ENCODE data around the gene CCDC85A.

The CCDC85A gene

DNA sequence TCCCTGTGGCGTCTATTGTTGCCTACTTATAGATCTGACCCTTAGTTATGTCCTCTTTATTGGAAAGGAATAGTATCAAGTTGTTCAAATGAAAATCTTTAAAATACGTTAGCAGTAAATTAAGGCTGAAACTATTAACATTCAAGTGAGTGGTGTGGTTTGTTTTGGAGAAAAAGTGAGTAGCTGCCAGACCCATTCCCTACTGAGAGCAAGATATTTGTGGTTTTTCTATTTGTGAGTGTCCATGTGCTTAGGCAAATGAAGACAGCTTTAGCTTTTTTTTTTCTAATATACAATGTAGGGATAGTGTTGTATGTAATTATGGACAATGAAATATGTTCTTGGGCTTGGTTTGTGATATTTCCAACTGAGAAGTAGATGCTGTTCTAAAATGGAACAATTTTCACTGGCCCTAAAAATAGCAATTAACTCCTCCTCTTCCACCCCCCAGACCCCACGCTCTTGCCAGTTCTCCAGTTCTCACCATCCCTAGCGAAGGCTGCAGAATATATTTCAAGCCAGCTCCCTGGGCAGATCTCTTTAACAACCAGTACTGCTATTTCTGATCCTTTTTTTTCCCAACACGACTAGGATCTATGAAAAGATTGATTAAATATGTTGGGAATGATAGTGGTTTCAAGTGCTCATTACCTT lies 83.1 kb downstream of the CCDC85A start:
- Histone ChIP-seq H3K27ac (ENCODE audit: low read length) (no peak overlapping the region), H3K9me3 (ENCODE audit: control insufficient read depth in 2 of 2, low read length in 2 of 2) (no peaks in the 10 kb centered on the region), H3K4me1 (ENCODE audit: control insufficient read depth, insufficient read depth, low read length) (no peaks in the 10 kb centered on the region), H3K4me3 (ENCODE audit: low read length in 2 of 2) (no peak overlapping the region), H3K9ac (ENCODE audit: low read length in 2 of 2) (no peak overlapping the region), H3K36me3 (ENCODE audit: control insufficient read depth in 2 of 2, insufficient read depth in 2 of 2, low read length in 2 of 2) (no peaks in the 10 kb centered on the region), H3K27me3 (ENCODE audit: control insufficient read depth in 1 of 2, insufficient read depth in 2 of 2, low read length in 2 of 2) (no peaks in the 10 kb centered on the region)

GRCh38 chr2:56267415-56267788 lies 83.6 kb downstream of the CCDC85A start:
- no peaks in the 10 kb centered on the region for H3K27me3 ChIP-seq (ENCODE audit: control insufficient read depth in 1 of 2, insufficient read depth in 2 of 2, low read length in 2 of 2)
- H3K9ac ChIP-seq (ENCODE audit: low read length in 2 of 2) = no peak overlapping the region
- H3K9me3 ChIP-seq (ENCODE audit: control insufficient read depth in 2 of 2, low read length in 2 of 2) = no peaks in the 10 kb centered on the region
- H3K36me3 ChIP-seq (ENCODE audit: control insufficient read depth in 2 of 2, insufficient read depth in 2 of 2, low read length in 2 of 2) = no peaks in the 10 kb centered on the region
- H3K4me3 ChIP-seq (ENCODE audit: low read length in 2 of 2) = no peak overlapping the region
- no peak overlapping the region for H3K27ac ChIP-seq (ENCODE audit: low read length)
- H3K4me1 ChIP-seq (ENCODE audit: control insufficient read depth, insufficient read depth, low read length) = no peaks in the 10 kb centered on the region

- H3K36me3 ChIP-seq (ENCODE audit: control insufficient read depth in 2 of 2, insufficient read depth in 2 of 2, low read length in 2 of 2) = no peaks in the 10 kb centered on the region
Observed at GRCh38 chr2:56268856-56269255, 85.1 kb downstream of the CCDC85A start.

GRCh38 chr2:56271275-56271674 lies 87.5 kb downstream of the CCDC85A start:
- Histone ChIP-seq H3K4me1 (ENCODE audit: control insufficient read depth, insufficient read depth, low read length) (no peaks in the 10 kb centered on the region), H3K9ac (ENCODE audit: low read length in 2 of 2) (no peak overlapping the region), H3K36me3 (ENCODE audit: control insufficient read depth in 2 of 2, insufficient read depth in 2 of 2, low read length in 2 of 2) (no peaks in the 10 kb centered on the region), H3K9me3 (ENCODE audit: control insufficient read depth in 2 of 2, low read length in 2 of 2) (no peaks in the 10 kb centered on the region), H3K27ac (ENCODE audit: low read length) (no peak overlapping the region), H3K27me3 (ENCODE audit: control insufficient read depth in 1 of 2, insufficient read depth in 2 of 2, low read length in 2 of 2) (no peaks in the 10 kb centered on the region), H3K4me3 (ENCODE audit: low read length in 2 of 2) (no peak overlapping the region)

More at GRCh38 chr2:56268856-56269255, 85.1 kb downstream of the CCDC85A start:
- no peak overlapping the region for H3K27ac ChIP-seq (ENCODE audit: low read length)
- H3K9ac ChIP-seq (ENCODE audit: low read length in 2 of 2) = no peak overlapping the region
- no peaks in the 10 kb centered on the region for H3K9me3 ChIP-seq (ENCODE audit: control insufficient read depth in 2 of 2, low read length in 2 of 2)
- no peaks in the 10 kb centered on the region for H3K27me3 ChIP-seq (ENCODE audit: control insufficient read depth in 1 of 2, insufficient read depth in 2 of 2, low read length in 2 of 2)
- H3K4me3 ChIP-seq (ENCODE audit: low read length in 2 of 2) = no peak overlapping the region
- H3K4me1 ChIP-seq (ENCODE audit: control insufficient read depth, insufficient read depth, low read length) = no peaks in the 10 kb centered on the region

DNA sequence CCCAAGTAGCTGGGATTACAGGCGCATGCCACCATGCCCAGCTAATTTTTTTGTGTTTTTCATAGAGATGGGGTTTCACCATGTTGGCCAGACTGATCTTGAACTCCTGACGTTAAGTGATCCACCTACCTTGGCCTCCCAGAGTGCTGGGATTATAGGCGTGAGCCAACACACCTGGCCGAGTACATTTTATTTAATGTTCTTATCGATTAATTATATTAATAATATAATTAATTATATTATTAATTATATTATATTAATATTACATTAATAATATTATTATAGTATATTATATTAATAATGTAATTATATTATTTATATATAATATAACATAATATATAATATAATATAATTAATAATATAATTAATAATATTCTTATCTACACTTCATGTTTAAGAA lies 101.4 kb downstream of the CCDC85A start:
- Histone ChIP-seq H3K36me3 (ENCODE audit: control insufficient read depth in 2 of 2, insufficient read depth in 2 of 2, low read length in 2 of 2) (no peaks in the 10 kb centered on the region), H3K27ac (ENCODE audit: low read length) (no peak overlapping the region), H3K27me3 (ENCODE audit: control insufficient read depth in 1 of 2, insufficient read depth in 2 of 2, low read length in 2 of 2) (no peaks in the 10 kb centered on the region)

DNA sequence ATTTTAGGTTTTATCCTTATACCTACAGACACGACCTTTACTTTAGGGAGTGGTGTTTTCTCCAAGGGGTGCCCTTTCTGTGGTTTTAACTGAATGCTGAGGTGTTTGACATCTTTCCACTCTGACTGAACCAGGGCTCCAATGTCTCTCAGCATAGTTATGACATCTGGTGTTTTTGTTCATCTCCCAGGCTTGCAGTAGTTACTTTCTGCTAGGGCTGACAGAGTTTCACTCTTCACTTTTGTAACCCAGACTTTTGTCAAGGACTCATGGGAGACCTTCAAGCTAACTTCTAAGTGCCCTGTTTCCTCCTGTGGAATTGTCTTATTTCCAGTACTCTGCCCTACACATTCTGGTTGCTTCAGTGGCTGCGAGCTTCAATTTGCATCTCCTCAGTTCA lies 103.1 kb downstream of the CCDC85A start:
- no peaks in the 10 kb centered on the region for H3K36me3 ChIP-seq (ENCODE audit: control insufficient read depth in 2 of 2, insufficient read depth in 2 of 2, low read length in 2 of 2)
- no peak overlapping the region for H3K27ac ChIP-seq (ENCODE audit: low read length)
- H3K9ac ChIP-seq (ENCODE audit: low read length in 2 of 2) = no peak overlapping the region

More for the DNA sequence above, 101.4 kb downstream of the CCDC85A start:
- no peaks in the 10 kb centered on the region for H3K9me3 ChIP-seq (ENCODE audit: control insufficient read depth in 2 of 2, low read length in 2 of 2)
- H3K9ac ChIP-seq (ENCODE audit: low read length in 2 of 2) = no peak overlapping the region
- H3K4me1 ChIP-seq (ENCODE audit: control insufficient read depth, insufficient read depth, low read length) = no peaks in the 10 kb centered on the region
- no peak overlapping the region for H3K4me3 ChIP-seq (ENCODE audit: low read length in 2 of 2)

DNA sequence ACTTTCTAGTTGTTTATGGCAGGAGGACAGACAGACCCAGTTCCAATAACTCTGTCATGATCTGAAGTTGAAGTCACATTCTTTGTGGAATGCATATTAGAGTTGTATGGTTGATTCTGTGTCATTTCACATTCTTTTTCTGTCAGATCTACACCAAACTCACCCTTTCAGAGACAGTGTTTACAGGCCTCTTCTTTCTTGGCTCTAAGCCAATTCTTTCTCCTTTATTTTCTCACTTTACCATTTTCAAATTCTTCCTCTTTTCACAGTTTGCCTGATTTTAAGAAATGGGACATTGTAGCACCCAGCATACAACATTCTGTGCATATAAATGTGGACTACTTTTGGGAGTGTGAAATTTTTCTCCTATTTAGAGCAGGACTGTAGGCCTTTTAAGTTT lies 103.7 kb downstream of the CCDC85A start:
- Histone ChIP-seq H3K9me3 (ENCODE audit: control insufficient read depth in 2 of 2, low read length in 2 of 2) (no peaks in the 10 kb centered on the region), H3K36me3 (ENCODE audit: control insufficient read depth in 2 of 2, insufficient read depth in 2 of 2, low read length in 2 of 2) (no peaks in the 10 kb centered on the region), H3K9ac (ENCODE audit: low read length in 2 of 2) (no peak overlapping the region), H3K27me3 (ENCODE audit: control insufficient read depth in 1 of 2, insufficient read depth in 2 of 2, low read length in 2 of 2) (no peaks in the 10 kb centered on the region), H3K27ac (ENCODE audit: low read length) (no peak overlapping the region), H3K4me1 (ENCODE audit: control insufficient read depth, insufficient read depth, low read length) (no peaks in the 10 kb centered on the region), H3K4me3 (ENCODE audit: low read length in 2 of 2) (no peak overlapping the region)

More for the DNA sequence above, 103.1 kb downstream of the CCDC85A start:
- Histone ChIP-seq H3K4me3 (ENCODE audit: low read length in 2 of 2) (no peak overlapping the region), H3K9me3 (ENCODE audit: control insufficient read depth in 2 of 2, low read length in 2 of 2) (no peaks in the 10 kb centered on the region), H3K27me3 (ENCODE audit: control insufficient read depth in 1 of 2, insufficient read depth in 2 of 2, low read length in 2 of 2) (no peaks in the 10 kb centered on the region), H3K4me1 (ENCODE audit: control insufficient read depth, insufficient read depth, low read length) (no peaks in the 10 kb centered on the region)

GRCh38 chr2:56287974-56288373 lies 104.2 kb downstream of the CCDC85A start:
- Histone ChIP-seq H3K9ac (ENCODE audit: low read length in 2 of 2) (no peak overlapping the region), H3K36me3 (ENCODE audit: control insufficient read depth in 2 of 2, insufficient read depth in 2 of 2, low read length in 2 of 2) (no peaks in the 10 kb centered on the region), H3K27ac (ENCODE audit: low read length) (no peak overlapping the region), H3K4me1 (ENCODE audit: control insufficient read depth, insufficient read depth, low read length) (no peaks in the 10 kb centered on the region), H3K27me3 (ENCODE audit: control insufficient read depth in 1 of 2, insufficient read depth in 2 of 2, low read length in 2 of 2) (no peaks in the 10 kb centered on the region), H3K4me3 (ENCODE audit: low read length in 2 of 2) (no peak overlapping the region), H3K9me3 (ENCODE audit: control insufficient read depth in 2 of 2, low read length in 2 of 2) (no peaks in the 10 kb centered on the region)

DNA sequence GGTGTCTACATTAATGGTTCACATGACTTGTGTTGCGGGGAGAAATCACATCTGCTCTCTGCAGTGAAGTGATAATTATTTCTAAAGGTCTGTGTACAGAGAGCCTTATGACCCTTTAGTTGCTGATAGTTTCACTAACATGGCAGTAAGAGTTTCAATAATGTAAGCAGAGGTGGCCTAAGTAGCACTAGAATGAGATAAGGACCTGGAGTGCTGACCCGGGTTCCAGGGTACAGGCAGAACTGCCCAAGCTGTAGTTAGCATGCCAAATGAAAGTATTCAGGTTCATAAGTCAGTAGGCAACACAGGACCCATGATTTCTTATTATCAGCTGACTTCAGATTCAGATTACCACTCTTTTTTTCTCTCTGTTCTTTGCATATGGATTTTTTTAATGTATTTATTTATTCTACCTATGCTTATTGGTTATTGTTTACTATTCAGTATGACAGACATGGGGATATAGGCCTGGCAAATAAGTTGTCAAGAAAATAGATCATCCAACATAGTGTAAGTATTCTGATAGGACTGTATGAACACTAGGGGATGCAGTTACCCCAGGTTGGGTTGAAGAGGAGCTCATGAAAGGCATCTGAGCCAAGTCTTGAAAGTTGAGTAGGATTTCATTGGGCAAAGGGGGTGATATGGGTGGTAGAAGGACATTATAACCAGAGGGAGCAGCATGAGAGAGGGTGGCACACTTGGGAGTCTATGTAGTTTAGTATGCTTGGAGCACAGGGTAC lies 105.2 kb downstream of the CCDC85A start:
- Histone ChIP-seq H3K27me3 (ENCODE audit: control insufficient read depth in 1 of 2, insufficient read depth in 2 of 2, low read length in 2 of 2) (no peaks in the 10 kb centered on the region), H3K36me3 (ENCODE audit: control insufficient read depth in 2 of 2, insufficient read depth in 2 of 2, low read length in 2 of 2) (no peaks in the 10 kb centered on the region), H3K27ac (ENCODE audit: low read length) (no peak overlapping the region), H3K4me3 (ENCODE audit: low read length in 2 of 2) (no peak overlapping the region), H3K9ac (ENCODE audit: low read length in 2 of 2) (no peak overlapping the region), H3K4me1 (ENCODE audit: control insufficient read depth, insufficient read depth, low read length) (no peaks in the 10 kb centered on the region), H3K9me3 (ENCODE audit: control insufficient read depth in 2 of 2, low read length in 2 of 2) (no peaks in the 10 kb centered on the region)

- Histone ChIP-seq H3K27ac (ENCODE audit: low read length) (no peak overlapping the region), H3K4me1 (ENCODE audit: control insufficient read depth, insufficient read depth, low read length) (no peaks in the 10 kb centered on the region), H3K9ac (ENCODE audit: low read length in 2 of 2) (no peak overlapping the region), H3K36me3 (ENCODE audit: control insufficient read depth in 2 of 2, insufficient read depth in 2 of 2, low read length in 2 of 2) (no peaks in the 10 kb centered on the region), H3K4me3 (ENCODE audit: low read length in 2 of 2) (no peak overlapping the region), H3K9me3 (ENCODE audit: control insufficient read depth in 2 of 2, low read length in 2 of 2) (no peaks in the 10 kb centered on the region), H3K27me3 (ENCODE audit: control insufficient read depth in 1 of 2, insufficient read depth in 2 of 2, low read length in 2 of 2) (no peaks in the 10 kb centered on the region)
Observed at GRCh38 chr2:56291711-56292110, 107.9 kb downstream of the CCDC85A start.

- Histone ChIP-seq H3K9ac (ENCODE audit: low read length in 2 of 2) (no peak overlapping the region), H3K36me3 (ENCODE audit: control insufficient read depth in 2 of 2, insufficient read depth in 2 of 2, low read length in 2 of 2) (no peaks in the 10 kb centered on the region), H3K9me3 (ENCODE audit: control insufficient read depth in 2 of 2, low read length in 2 of 2) (no peaks in the 10 kb centered on the region), H3K4me1 (ENCODE audit: control insufficient read depth, insufficient read depth, low read length) (no peaks in the 10 kb centered on the region), H3K27ac (ENCODE audit: low read length) (no peak overlapping the region), H3K4me3 (ENCODE audit: low read length in 2 of 2) (no peak overlapping the region), H3K27me3 (ENCODE audit: control insufficient read depth in 1 of 2, insufficient read depth in 2 of 2, low read length in 2 of 2) (no peaks in the 10 kb centered on the region)
Observed at GRCh38 chr2:56292951-56293350, 109.2 kb downstream of the CCDC85A start.

All from stomach smooth muscle (tissue), 2 donors.